Common myeloid progenitor, CD34-positive (primary cell): ENCODE results near the gene DCK.

Experiments used
- CTCF ChIA-PET: fragments of 350-600 bp; sonication (Branson Sonifier 250); formaldehyde crosslinking; loops from one replicate; lab custom pipeline; 2021; ENCODE audit warnings: antibody characterized with exemption; lab: Charles Lee
- POLR2A ChIA-PET: fragments of 350-600 bp; sonication (Branson Sonifier 250); formaldehyde crosslinking; loops from one replicate; lab custom pipeline; 2021; ENCODE audit warnings: antibody characterized with exemption; lab: Charles Lee
- DNase-seq, 3 donors: peaks; one replicate each; pipeline versions ENCODE4 v3.0.0 to v3.0.0-alpha.2; 2013
- H3K27ac ChIP-seq, 2 experiments: 1 replicate in 1 of 2; 2 replicates in 1 of 2; pipeline ENCODE4 v1.7.0; 2013; ENCODE audit warnings: inconsistent platforms in 2 of 2, low read length in 2 of 2, mild to moderate bottlenecking in 2 of 2, low read depth in 1 of 2, moderate library complexity in 1 of 2; ENCODE audit not compliant: severe bottlenecking in 2 of 2, insufficient read depth in 1 of 2, poor library complexity in 1 of 2
- H3K27me3 ChIP-seq, 5 experiments: replicated peaks in 2 of 5; 1 replicate in 3 of 5; 2 replicates in 2 of 5; pipeline versions ENCODE4 v1.6.1 to v1.7.0; 2013; ENCODE audit warnings: low read length in 4 of 5, mild to moderate bottlenecking in 2 of 5, moderate library complexity in 2 of 5, inconsistent platforms in 1 of 5; ENCODE audit not compliant: insufficient read depth in 5 of 5, control insufficient read depth in 4 of 5
- H3K36me3 ChIP-seq, 4 experiments: 1 replicate in 2 of 4; 2 replicates in 2 of 4; pipeline versions ENCODE4 v1.6.1 to v1.7.0; 2013; ENCODE audit warnings: low read length in 3 of 4, control low read depth in 1 of 4, mild to moderate bottlenecking in 1 of 4; ENCODE audit not compliant: control insufficient read depth in 4 of 4, insufficient read depth in 4 of 4
- H3K4me1 ChIP-seq, 4 experiments: 1 replicate in 3 of 4; 2 replicates in 1 of 4; pipeline versions ENCODE4 v1.6.1 to v1.7.1; 2013; ENCODE audit warnings: low read length in 3 of 4, mild to moderate bottlenecking in 3 of 4, control low read depth in 1 of 4, inconsistent platforms in 1 of 4, moderate library complexity in 1 of 4; ENCODE audit not compliant: control insufficient read depth in 4 of 4, insufficient read depth in 4 of 4; ENCODE audit errors: control extremely low read depth in 1 of 4
- H3K4me3 ChIP-seq, 7 experiments: 1 replicate in 4 of 7; 2 replicates in 3 of 7; pipeline versions ENCODE4 v1.5.1 to v1.7.0; 2013; ENCODE audit warnings: mild to moderate bottlenecking in 7 of 7, low read length in 6 of 7, moderate library complexity in 6 of 7, inconsistent platforms in 2 of 7, low read depth in 2 of 7, control low read depth in 1 of 7; ENCODE audit not compliant: insufficient read depth in 4 of 7, control insufficient read depth in 1 of 7; ENCODE audit errors: extremely low read depth in 1 of 7
- H3K9me3 ChIP-seq, 5 experiments: 1 replicate in 4 of 5; 2 replicates in 1 of 5; pipeline versions ENCODE4 v1.6.1 to v1.7.1; 2013; ENCODE audit warnings: low read length in 4 of 5, mild to moderate bottlenecking in 2 of 5, inconsistent platforms in 1 of 5, low read depth in 1 of 5, moderate library complexity in 1 of 5; ENCODE audit not compliant: control insufficient read depth in 4 of 5, insufficient read depth in 2 of 5; ENCODE audit errors: control extremely low read depth in 1 of 5
- WGBS: methylation state at CpG from one replicate; pipeline ENCODE4 v1.1.5; 2013; ENCODE audit not compliant: insufficient coverage; 5-methylcytosine and 5-hydroxymethylcytosine counted together

DCK gene

GRCh38 chr4:71062436-71062835 is 69.0 kb downstream of the DCK start:
- no peaks in the 10 kb centered on the region for H3K36me3 ChIP-seq
- H3K9me3 ChIP-seq, result no peaks in the 10 kb centered on the region
- H3K27ac ChIP-seq, result no peak overlapping the region
- ChIA-PET CTCF (no interaction called here), POLR2A (no interaction called here)
- no CpG with 5 or more reads among the region's 2 CpGs for WGBS
- DNase-seq, result no peak
- no peaks in the 10 kb centered on the region for H3K27me3 ChIP-seq
- H3K4me3 ChIP-seq, result no peak overlapping the region
- peaks cover 0 to 8% (median 4%) of the 10 kb centered on the region in 4 experiments for H3K4me1 ChIP-seq

DNA sequence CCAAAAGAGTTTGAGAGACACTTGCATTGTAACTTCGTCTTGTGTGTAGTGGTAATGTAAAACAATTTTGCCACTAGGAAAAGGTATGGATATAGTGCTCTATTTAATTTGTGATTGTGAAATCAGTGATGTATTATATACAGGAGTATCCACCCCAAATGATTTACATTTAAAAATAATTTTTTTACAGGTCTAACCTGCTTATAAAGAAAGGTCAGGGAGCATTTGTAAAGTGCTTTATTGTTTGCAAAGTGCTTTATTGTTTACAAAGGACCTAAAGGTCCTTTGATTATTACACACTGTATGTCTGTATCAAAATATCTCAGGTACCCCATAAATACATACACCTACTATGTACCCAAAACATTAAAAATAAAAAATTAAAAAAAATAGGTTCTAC is 70.3 kb downstream of the DCK start:
- H3K4me3 ChIP-seq, result no peak overlapping the region
- 100% methylated on average over 1 of the region's 1 CpG for WGBS
- no peaks in the 10 kb centered on the region for H3K9me3 ChIP-seq
- no peak for DNase-seq
- CTCF ChIA-PET, result no interaction called here
- H3K27ac ChIP-seq, result no peak overlapping the region
- no peaks in the 10 kb centered on the region for H3K27me3 ChIP-seq
- POLR2A ChIA-PET, result no interaction called here
- H3K4me1 ChIP-seq, result peaks cover 0 to 8% (median 4%) of the 10 kb centered on the region in 4 experiments
- H3K36me3 ChIP-seq, result no peaks in the 10 kb centered on the region

- no peak overlapping the region for H3K27ac ChIP-seq
- no peaks in the 10 kb centered on the region for H3K27me3 ChIP-seq
- H3K9me3 ChIP-seq, result no peaks in the 10 kb centered on the region
- POLR2A ChIA-PET, result no interaction called here
- no peaks in the 10 kb centered on the region for H3K36me3 ChIP-seq
- H3K4me3 ChIP-seq, result no peak overlapping the region
- peaks cover 0 to 8% (median 4%) of the 10 kb centered on the region in 4 experiments for H3K4me1 ChIP-seq
- CTCF ChIA-PET, result no interaction called here
- DNase-seq, result no peak
- 97% methylated on average over 6 of the region's 6 CpGs for WGBS
Observed at GRCh38 chr4:71064521-71064920, 71.1 kb downstream of the DCK start.

DNA sequence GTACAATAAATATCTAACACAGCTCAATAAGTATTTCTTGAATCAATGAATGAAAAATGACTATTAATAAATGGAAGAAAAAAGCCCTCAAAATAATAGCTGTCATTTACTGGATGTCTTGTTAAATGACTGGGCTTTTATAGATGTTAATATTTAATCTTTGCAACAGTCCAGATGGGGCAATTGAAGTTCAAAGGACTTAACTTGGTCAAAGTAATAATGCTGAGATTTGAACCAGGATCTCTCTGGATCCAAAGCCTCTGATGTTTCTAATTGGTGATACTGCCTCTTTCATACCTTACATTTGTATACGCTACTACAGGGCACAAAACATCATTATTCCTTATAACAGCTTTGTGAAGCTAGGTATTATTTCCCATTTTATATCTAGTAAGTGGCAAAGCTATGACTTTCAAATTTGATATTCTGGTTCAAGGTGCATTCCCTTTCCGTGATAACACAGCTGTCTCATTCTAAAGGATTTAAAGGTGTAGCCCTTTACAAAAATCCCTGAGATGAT is 72.6 kb downstream of the DCK start:
- WGBS, result no CpG with 5 or more reads among the region's 2 CpGs
- CTCF ChIA-PET, result no interaction called here
- H3K9me3 ChIP-seq, result no peaks in the 10 kb centered on the region
- no peaks in the 10 kb centered on the region for H3K27me3 ChIP-seq
- no peak for DNase-seq
- H3K36me3 ChIP-seq, result no peaks in the 10 kb centered on the region
- POLR2A ChIA-PET, result no interaction called here
- H3K4me3 ChIP-seq, result no peak overlapping the region
- no peak overlapping the region for H3K27ac ChIP-seq
- peaks cover 0 to 8% (median 4%) of the 10 kb centered on the region in 4 experiments for H3K4me1 ChIP-seq

DNA sequence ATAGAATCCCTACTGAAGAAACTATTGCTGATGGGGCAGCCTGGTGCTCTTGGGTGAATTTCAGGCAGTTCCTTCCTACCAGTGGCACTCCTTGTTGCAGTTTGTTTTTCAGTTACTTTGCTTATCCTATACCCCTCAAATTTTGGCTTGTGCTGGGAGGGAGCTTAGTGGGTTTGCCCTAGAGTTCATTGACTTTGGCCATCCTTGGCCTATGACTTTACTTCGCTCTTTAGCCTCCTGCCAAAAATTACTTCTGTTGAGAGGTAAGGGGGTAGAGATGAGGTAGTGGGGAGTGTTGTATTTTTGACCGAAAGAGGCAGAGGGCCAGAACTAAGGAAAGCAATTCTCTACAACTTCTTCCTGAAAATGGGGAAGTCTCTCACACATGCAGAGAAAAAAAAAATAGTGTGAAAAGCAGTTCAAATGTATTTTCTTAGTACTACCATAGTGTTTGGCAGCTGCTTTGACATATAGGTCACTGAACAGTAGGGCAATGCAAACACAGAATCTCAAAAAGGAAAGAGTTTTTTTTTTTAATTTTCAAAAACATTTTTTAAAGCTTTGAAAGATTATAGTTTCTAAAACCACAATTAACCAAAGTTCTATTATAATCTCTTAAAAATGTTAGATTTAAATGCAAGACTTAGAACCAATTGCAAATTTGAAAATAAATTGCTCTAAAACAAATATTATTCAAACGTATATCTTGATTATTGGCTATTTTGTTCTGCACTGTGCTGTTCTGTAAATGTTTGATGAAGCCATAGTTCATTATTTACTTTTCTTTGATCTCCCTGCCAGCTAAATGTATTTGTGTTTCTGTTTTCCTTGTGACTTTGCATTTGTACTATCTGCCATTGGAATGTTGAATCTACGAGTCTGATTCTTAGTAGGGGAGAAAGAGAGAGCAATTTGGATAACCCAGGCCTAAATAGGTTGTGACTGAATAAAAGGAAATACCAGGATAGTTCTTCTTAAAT is 73.6 kb downstream of the DCK start:
- Histone ChIP-seq H3K36me3 (no peaks in the 10 kb centered on the region), H3K4me1 (peaks cover 0 to 8% (median 4%) of the 10 kb centered on the region in 4 experiments), H3K4me3 (no peak overlapping the region), H3K27ac (no peak overlapping the region), H3K27me3 (no peaks in the 10 kb centered on the region), H3K9me3 (no peaks in the 10 kb centered on the region)
- 83% methylated on average over 2 of the region's 4 CpGs for WGBS
- CTCF ChIA-PET, result interaction anchor here (0.7 kb wide), 1 partner anchor 21 kb away, joined by 4 read pairs; no protein-coding TSS in a partner anchor
- peak in 2 of 3 donors; percentile 35 to 39 for DNase-seq
- POLR2A ChIA-PET, result no interaction called here

DNA sequence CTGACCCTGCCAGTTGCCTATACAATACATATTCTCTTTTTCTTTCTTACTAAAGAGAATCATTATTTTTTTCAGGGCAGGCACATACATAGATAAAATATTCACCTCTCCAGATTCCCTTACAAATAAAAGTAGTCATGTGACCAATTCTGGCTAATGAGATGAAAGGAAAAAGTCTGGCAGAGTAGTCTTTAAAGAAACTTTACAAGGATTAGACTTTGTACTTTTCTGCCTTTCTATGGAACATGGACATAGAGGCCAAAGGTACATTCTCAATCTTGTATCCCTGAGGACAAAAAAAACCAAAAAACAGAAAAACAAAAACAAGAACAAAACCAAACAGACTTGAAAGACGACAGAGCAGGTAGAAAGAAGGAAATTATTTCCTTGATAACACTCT is 75.6 kb downstream of the DCK start:
- ChIA-PET CTCF (no interaction called here), POLR2A (no interaction called here)
- Histone ChIP-seq H3K9me3 (no peaks in the 10 kb centered on the region), H3K36me3 (no peaks in the 10 kb centered on the region), H3K27ac (no peak overlapping the region), H3K4me3 (no peak overlapping the region), H3K27me3 (no peaks in the 10 kb centered on the region), H3K4me1 (peaks cover 0 to 8% (median 4%) of the 10 kb centered on the region in 4 experiments)
- no peak for DNase-seq
- WGBS, result 67% methylated on average over 1 of the region's 1 CpG

DNA sequence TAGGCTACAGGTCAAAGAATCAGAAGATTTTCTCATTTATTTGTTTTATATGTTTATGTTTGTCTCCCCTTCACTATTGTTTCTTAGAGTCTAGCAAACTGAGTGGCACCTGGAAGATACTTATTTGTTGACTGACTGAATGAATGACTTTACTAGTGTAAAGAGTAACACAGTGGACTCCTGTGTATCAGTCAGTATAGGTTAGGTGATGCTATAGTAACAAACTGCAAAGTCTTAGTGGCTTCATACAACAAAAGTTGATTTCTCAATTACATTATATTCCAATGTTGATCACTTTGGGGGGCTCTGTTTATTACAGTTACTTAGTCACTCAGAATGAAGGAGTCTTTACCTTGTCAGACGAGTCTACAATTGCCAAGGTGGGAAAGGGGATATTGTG is 76.6 kb downstream of the DCK start:
- Histone ChIP-seq H3K4me3 (no peak overlapping the region), H3K27ac (no peak overlapping the region), H3K4me1 (peaks cover 0 to 15% (median 4%) of the 10 kb centered on the region in 4 experiments), H3K9me3 (no peaks in the 10 kb centered on the region), H3K27me3 (no peaks in the 10 kb centered on the region), H3K36me3 (no peaks in the 10 kb centered on the region)
- POLR2A ChIA-PET, result no interaction called here
- 100% methylated on average over 1 of the region's 1 CpG for WGBS
- no peak for DNase-seq
- CTCF ChIA-PET, result no interaction called here
